Astrocyte (in vitro differentiated cells and primary cell): ENCODE data around the gene ATF7. TPM values are rescaled to one million over a fixed set of nuclear protein-coding genes. Genes with fewer than 3 reads are reported as not detected.

Experiments
- DNase-seq: peaks from one replicate; pipeline ENCODE4 v3.0.0-alpha.2; 2010; ENCODE audit warnings: low read depth
- FAIRE-seq: peaks from 2 replicates; lab custom pipeline; 2011; peaks lifted over from hg19 to GRCh38; lab: Jason Lieb, UNC
- H2AFZ ChIP-seq: 2 replicates; pipeline ENCODE4 v1.6.0; 2012; ENCODE audit warnings: low read depth, low read length, inconsistent platforms
- H3K27ac ChIP-seq: 2 replicates; pipeline ENCODE4 v1.5.1; 2011; ENCODE audit warnings: low read depth, low read length, inconsistent platforms
- H3K27me3 ChIP-seq: 2 replicates; pipeline ENCODE4 v1.6.0; 2011; ENCODE audit warnings: low read length, inconsistent platforms; ENCODE audit not compliant: insufficient read depth
- H3K36me3 ChIP-seq: 2 replicates; pipeline ENCODE4 v1.5.1; 2011; ENCODE audit warnings: low read length, inconsistent platforms; ENCODE audit not compliant: insufficient read depth
- H3K4me1 ChIP-seq: 2 replicates; pipeline ENCODE4 v1.5.1; 2011; ENCODE audit warnings: low read length, inconsistent platforms; ENCODE audit not compliant: insufficient read depth
- H3K4me2 ChIP-seq: 2 replicates; pipeline ENCODE4 v1.6.0; 2012; ENCODE audit warnings: low read length, inconsistent platforms
- H3K4me3 ChIP-seq: 2 replicates; pipeline ENCODE4 v1.5.1; 2011; ENCODE audit warnings: low read depth, mild to moderate bottlenecking, low read length, inconsistent platforms; ENCODE audit not compliant: insufficient read depth
- H3K79me2 ChIP-seq: 2 replicates; pipeline ENCODE4 v1.6.0; 2012; ENCODE audit warnings: mild to moderate bottlenecking, low read length, inconsistent platforms; ENCODE audit not compliant: insufficient read depth
- H3K9ac ChIP-seq: 2 replicates; pipeline ENCODE4 v1.6.0; 2012; ENCODE audit warnings: mild to moderate bottlenecking, low read length, inconsistent platforms
- H3K9me3 ChIP-seq: 2 replicates; pipeline ENCODE4 v1.5.1; 2012; ENCODE audit warnings: low read depth, mild to moderate bottlenecking, low read length, inconsistent platforms; ENCODE audit not compliant: insufficient read depth
- H4K20me1 ChIP-seq: 2 replicates; pipeline ENCODE4 v1.6.0; 2012; ENCODE audit warnings: low read length, inconsistent platforms; ENCODE audit not compliant: insufficient read depth
- H3K27ac Mint-ChIP-seq: one replicate; pipeline ENCODE4 v1.8.0; 2021; ENCODE audit warnings: mild to moderate bottlenecking, mixed read lengths; ENCODE audit not compliant: unreplicated experiment
- H3K27me3 Mint-ChIP-seq: one replicate; pipeline ENCODE4 v1.8.0; 2021; ENCODE audit warnings: low read depth, mixed read lengths; ENCODE audit not compliant: unreplicated experiment
- H3K36me3 Mint-ChIP-seq: one replicate; pipeline ENCODE4 v1.8.0; 2021; ENCODE audit warnings: low read depth, mixed read lengths; ENCODE audit not compliant: unreplicated experiment
- H3K4me1 Mint-ChIP-seq: one replicate; pipeline ENCODE4 v1.8.0; 2021; ENCODE audit warnings: low read depth, mixed read lengths; ENCODE audit not compliant: unreplicated experiment
- H3K4me3 Mint-ChIP-seq: one replicate; pipeline ENCODE4 v1.8.0; 2021; ENCODE audit warnings: mild to moderate bottlenecking, moderate library complexity, mixed read lengths; ENCODE audit not compliant: unreplicated experiment
- H3K9me3 Mint-ChIP-seq: one replicate; pipeline ENCODE4 v1.8.0; 2021; ENCODE audit warnings: mild to moderate bottlenecking, mixed read lengths; ENCODE audit not compliant: unreplicated experiment
- EZH2 ChIP-seq: IDR thresholded peaks from 2 replicates; pipeline ENCODE4 v1.6.1; 2012; ENCODE audit warnings: mild to moderate bottlenecking, low read length, inconsistent platforms; ENCODE audit not compliant: insufficient read depth
- total RNA-seq: library from RNA; stranded (reverse); gene quantifications from 2 replicates; pipeline ENCODE4 v1.2.1, GENCODE V29; 2021
- TF ChIP-seq, protein P1 (sequence below): IDR thresholded peaks from 2 replicates; pipeline ENCODE4 v1.5.1; 2011; ENCODE audit warnings: low read depth, mild to moderate bottlenecking, inconsistent platforms, low read length, moderate library complexity; ENCODE audit not compliant: insufficient read depth

ATF7 gene
- total RNA-seq, 1 donor from 2014 or later: 38.3 TPM

GRCh38 chr12:53645165-53645564 lies 19.0 kb upstream of the ATF7 start:
- Histone ChIP-seq H3K9ac (peak overlapping the region; percentile 23), H3K4me1 (no peaks in the 10 kb centered on the region), H3K27me3 (no peaks in the 10 kb centered on the region), H3K4me3 (no peak overlapping the region), H4K20me1 (no peaks in the 10 kb centered on the region), H3K9me3 (no peaks in the 10 kb centered on the region), H3K36me3 (no peaks in the 10 kb centered on the region), H3K79me2 (no peaks in the 10 kb centered on the region), H3K27ac (peak overlapping the region; percentile 25), H2AFZ (no peak overlapping the region), H3K4me2 (peak overlapping the region; percentile 22)
- Mint-ChIP-seq H3K4me3 (no peak overlapping the region), H3K27me3 (peaks cover 2% of the 10 kb centered on the region), H3K36me3 (no peaks in the 10 kb centered on the region), H3K4me1 (no peaks in the 10 kb centered on the region), H3K9me3 (peaks cover 3% of the 10 kb centered on the region), H3K27ac (no peak overlapping the region)
- DNase-seq (peak; percentile 80), FAIRE-seq (no peak)
- no peak for TF ChIP-seq EZH2
- TF ChIP-seq, protein P1, sequence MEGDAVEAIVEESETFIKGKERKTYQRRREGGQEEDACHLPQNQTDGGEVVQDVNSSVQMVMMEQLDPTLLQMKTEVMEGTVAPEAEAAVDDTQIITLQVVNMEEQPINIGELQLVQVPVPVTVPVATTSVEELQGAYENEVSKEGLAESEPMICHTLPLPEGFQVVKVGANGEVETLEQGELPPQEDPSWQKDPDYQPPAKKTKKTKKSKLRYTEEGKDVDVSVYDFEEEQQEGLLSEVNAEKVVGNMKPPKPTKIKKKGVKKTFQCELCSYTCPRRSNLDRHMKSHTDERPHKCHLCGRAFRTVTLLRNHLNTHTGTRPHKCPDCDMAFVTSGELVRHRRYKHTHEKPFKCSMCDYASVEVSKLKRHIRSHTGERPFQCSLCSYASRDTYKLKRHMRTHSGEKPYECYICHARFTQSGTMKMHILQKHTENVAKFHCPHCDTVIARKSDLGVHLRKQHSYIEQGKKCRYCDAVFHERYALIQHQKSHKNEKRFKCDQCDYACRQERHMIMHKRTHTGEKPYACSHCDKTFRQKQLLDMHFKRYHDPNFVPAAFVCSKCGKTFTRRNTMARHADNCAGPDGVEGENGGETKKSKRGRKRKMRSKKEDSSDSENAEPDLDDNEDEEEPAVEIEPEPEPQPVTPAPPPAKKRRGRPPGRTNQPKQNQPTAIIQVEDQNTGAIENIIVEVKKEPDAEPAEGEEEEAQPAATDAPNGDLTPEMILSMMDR: no peak

GRCh38 chr12:53644133-53644532 lies 18.0 kb upstream of the ATF7 start:
- Mint-ChIP-seq H3K27me3 (peaks cover 2% of the 10 kb centered on the region), H3K9me3 (peaks cover 3% of the 10 kb centered on the region), H3K27ac (no peak overlapping the region), H3K4me3 (no peak overlapping the region), H3K4me1 (no peaks in the 10 kb centered on the region), H3K36me3 (no peaks in the 10 kb centered on the region)
- H4K20me1 ChIP-seq: no peaks in the 10 kb centered on the region
- H3K36me3 ChIP-seq: no peaks in the 10 kb centered on the region
- H3K27me3 ChIP-seq: no peaks in the 10 kb centered on the region
- H3K79me2 ChIP-seq: no peaks in the 10 kb centered on the region
- H3K27ac ChIP-seq: no peak overlapping the region
- FAIRE-seq: no peak
- no peaks in the 10 kb centered on the region for H3K4me1 ChIP-seq
- H3K4me2 ChIP-seq: no peak overlapping the region
- H3K9ac ChIP-seq: no peak overlapping the region
- no peak overlapping the region for H3K4me3 ChIP-seq
- no peak for DNase-seq
- TF ChIP-seq, protein P1: no peak
- no peak for TF ChIP-seq EZH2
- H3K9me3 ChIP-seq: no peaks in the 10 kb centered on the region
- no peak overlapping the region for H2AFZ ChIP-seq

- DNase-seq (no peak), FAIRE-seq (no peak)
- Histone ChIP-seq H3K79me2 (no peaks in the 10 kb centered on the region), H4K20me1 (no peaks in the 10 kb centered on the region), H3K27me3 (no peaks in the 10 kb centered on the region), H3K9ac (no peak overlapping the region), H2AFZ (no peak overlapping the region), H3K27ac (no peak overlapping the region), H3K9me3 (no peaks in the 10 kb centered on the region), H3K4me1 (no peaks in the 10 kb centered on the region), H3K4me3 (no peak overlapping the region), H3K4me2 (no peak overlapping the region), H3K36me3 (no peaks in the 10 kb centered on the region)
- Mint-ChIP-seq H3K27ac (no peak overlapping the region), H3K4me3 (no peak overlapping the region), H3K4me1 (no peaks in the 10 kb centered on the region), H3K9me3 (peaks cover 3% of the 10 kb centered on the region), H3K36me3 (no peaks in the 10 kb centered on the region), H3K27me3 (peaks cover 2% of the 10 kb centered on the region)
- TF ChIP-seq EZH2: no peak
- TF ChIP-seq, protein P1: no peak
Observed at GRCh38 chr12:53643232-53643979, 17.2 kb upstream of the ATF7 start.
